Stimulated activated CD8-positive, alpha-beta memory T cell treated with anti-CD3 and anti-CD28 coated beads, Interleukin-15, amount 100 ng/mL, for 1 hour (primary cell): Measurements from ENCODE around the gene SMARCAL1.
"Not testable (repeated sequence)": the region's sequence is repeated elsewhere in the genome, so short reads cannot be mapped to it uniquely, and the experiment has no call there.

ENCODE experiments used
- DNase-seq: peaks from one replicate; pipeline ENCODE4 v3.0.0-alpha.2; 2020; ENCODE audit warnings: low read depth

The SMARCAL1 gene

DNA sequence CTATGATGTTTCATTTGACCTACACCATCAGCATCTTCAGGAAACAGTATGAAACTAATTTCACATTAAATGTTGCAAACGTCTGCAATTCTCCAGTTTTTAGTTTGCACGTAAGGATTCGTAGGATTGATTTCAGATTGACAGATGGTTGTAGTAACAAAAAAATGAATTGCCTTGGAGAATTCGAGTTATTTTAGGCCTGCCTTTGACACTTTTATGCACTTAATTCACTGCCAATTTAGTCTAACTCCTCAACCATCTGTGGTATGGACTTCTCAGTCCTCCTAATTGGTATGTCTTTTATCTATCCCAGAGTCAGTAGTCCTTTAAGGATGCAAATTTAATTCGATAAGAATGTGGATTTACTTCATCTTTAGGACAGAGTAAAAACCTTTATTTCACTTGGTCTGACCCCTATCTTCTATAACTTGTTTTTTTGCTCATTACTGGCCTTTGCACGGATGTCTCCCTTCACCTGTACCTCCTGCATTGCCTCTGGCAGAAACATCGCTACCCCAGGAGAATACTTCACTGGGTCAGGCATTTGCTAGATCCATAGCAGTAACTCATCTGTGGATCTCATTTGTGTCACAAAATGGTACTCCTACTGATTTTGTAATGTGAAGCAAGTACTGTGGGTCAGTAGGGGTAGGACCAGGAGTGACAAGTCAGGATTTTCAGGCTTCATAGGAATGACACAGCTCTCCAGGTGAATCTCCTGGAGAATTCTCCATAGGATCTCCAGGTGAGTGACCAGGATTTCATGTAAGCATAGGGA is 90.3 kb downstream of the SMARCAL1 start:
- no peak for DNase-seq

DNA sequence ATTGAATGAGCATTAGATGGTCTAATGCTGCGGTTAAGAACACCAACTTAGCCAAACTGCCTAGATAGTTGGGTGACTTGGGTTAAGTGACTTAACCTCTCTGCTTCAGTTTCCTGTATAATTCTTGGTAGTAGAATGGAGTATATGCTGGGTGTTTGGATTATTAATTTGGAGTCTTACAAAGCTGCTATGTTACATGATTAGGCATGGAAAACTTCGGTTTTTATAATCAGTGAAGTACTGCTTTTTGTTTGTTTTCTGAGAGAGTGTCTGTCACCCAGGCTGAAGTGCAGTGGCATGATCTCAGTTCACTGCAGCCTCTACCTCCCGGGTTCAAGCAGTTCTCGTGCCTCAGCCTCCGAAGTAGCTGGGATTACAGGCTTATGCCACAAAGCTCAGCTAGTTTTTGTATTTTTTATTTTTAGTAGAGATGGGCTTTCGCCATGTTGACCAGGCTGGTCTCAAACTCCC is 90.9 kb downstream of the SMARCAL1 start:
- no peak for DNase-seq

DNA sequence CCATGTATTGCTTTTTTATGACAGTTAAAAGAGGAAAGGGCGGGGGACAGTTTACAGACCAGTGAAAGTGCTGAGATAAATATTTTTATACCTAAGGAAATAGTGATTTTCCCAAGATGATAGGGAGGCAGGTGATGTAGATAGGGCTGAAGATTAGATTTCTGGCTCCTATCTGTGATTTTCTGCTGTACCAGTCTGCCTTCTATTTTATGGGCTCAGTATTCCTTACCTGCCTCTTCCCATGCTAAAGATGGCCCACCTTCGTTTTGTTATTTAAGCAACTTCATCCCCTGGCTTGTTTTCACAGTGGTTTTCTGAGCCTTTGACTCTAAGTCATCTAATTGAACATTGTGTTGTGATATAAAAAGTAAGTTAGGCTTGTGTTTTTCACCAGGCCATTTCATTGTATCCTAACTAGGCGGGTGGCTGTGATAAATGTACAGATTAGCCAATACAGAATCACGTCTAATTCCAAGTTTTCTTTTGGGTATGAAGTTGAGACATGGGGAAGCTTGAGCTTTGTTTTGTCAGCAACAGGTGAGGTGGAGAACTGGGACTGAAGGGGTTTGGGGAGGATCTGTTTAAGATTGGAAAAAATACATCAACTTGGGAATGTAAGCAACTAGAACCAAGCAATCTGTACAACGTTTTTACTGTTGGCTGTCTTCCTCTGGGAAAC is 91.6 kb downstream of the SMARCAL1 start:
- DNase-seq: no peak

DNA sequence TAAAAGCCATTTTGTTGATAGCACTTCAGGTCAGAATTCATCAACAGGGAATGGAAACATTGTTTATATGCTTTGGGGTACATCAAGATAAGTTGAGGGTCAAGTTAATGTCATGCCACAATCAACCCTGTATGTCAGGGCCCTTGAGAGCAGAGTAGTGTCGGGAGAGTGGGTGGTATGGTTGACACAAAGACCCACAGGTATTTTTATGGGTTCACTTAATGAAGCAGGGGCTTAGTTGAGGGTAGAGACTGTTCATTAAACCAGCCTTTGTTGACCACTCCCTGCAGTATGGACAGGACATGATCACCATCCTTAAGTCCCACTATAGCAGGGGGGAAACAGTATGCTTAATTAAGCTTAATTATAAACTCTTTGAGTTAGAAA is 92.1 kb downstream of the SMARCAL1 start:
- no peak for DNase-seq

DNA sequence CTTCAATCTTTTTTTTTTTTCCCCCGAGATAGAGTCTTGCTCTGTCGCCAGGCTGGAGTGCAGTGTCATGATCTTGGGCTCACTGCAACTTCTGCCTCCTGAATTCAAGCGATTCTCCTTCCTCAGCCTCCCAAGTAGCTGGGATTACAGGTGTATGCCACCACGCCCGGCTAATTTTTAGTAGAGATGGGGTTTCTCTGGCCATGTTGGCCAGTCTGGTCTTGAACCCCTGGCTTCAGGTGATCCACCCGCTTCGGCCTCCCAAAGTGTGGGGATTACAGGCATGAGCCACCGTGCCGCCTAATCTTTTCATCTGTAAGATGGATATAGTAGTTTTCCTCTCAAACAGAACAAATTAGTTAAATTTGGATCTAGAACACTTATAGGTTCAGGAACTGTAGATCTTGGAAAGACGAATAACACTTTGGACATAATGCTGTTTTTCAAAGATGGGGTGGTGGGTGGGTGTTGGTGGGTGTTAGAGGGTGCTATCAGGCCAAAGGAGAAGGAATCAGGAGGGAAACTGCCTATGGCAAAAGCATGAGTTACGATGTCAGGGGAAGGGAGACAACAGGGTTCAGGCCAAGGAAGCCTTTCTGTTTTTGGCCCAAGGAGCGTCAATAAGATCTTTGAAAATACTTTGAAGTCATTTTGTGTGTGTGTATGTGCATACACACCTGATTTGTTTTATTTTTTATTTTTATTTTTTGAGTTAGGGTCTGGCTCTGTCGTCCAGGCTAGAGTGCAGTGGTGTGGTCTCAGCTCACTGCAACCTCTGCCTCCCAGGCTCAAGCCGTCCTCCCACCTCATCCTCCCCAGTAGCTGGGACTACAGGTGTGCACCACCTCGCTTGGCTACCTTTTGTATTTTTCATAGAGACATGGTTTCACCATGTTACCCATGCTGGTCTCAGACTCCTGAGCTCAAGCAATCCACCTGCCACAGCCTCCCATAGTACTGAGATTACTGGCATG is 93.1 kb downstream of the SMARCAL1 start:
- DNase-seq: no peak

DNA sequence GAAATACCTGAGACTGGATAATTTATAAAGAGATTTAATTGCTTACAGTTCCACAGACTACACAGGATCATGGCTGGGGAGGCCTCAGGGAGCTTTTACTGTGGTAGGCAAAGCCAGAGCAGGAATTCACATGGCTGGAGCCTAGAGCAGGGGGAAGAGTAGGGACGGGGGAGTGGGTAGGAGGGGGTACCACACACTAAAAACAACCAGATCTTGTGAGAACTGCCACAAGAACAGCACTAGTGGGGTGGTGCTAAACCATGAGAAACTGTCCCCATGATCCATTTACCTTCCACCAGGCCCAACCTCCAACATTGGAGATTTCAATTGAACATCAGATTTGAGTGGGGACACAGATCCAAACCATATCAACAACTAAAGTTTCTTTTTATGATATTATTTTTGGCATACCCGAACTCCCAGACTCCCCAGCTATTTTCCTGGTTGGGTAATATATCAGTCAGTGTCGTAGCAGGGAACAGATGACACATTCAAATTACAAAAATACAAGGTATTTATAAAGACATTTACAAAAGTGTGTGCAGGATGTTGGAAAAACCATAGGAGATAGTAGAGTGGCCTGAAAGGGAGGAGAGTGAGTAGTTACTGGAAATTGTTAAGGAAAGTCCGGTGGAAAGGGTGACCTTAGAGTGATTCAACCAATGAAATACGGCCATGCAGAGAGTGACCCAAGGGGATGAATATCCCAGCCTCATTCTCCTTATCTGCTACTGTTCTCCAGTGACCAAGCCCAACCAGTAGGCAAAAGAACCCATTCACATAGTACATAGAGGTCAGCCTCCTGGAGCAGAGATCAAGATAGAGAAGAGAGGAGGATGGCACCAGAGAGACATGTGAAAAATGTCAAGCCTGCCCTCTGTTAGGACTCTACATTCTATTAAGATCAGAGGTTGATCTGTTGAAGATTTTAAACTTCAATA is 95.2 kb downstream of the SMARCAL1 start:
- DNase-seq: no peak

DNA sequence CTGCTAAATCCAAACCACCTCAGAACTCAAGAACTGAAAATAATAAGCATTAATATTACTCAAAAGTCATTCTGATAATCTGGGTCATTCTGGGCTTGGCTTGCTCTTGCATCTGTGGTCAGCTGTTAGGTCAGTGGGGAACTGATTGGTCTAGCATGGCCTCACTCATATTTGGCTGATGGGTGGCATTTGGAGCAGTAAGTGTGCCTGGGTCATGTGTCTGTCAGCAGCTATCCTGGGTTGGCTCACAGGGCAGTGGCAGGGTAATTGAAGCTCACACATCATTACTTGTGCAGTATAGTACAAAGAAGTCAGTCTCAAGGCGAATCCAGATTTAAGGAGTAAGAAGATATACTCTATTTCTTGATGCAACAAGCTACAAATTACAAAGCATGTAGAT is 95.9 kb downstream of the SMARCAL1 start:
- no peak for DNase-seq

DNA sequence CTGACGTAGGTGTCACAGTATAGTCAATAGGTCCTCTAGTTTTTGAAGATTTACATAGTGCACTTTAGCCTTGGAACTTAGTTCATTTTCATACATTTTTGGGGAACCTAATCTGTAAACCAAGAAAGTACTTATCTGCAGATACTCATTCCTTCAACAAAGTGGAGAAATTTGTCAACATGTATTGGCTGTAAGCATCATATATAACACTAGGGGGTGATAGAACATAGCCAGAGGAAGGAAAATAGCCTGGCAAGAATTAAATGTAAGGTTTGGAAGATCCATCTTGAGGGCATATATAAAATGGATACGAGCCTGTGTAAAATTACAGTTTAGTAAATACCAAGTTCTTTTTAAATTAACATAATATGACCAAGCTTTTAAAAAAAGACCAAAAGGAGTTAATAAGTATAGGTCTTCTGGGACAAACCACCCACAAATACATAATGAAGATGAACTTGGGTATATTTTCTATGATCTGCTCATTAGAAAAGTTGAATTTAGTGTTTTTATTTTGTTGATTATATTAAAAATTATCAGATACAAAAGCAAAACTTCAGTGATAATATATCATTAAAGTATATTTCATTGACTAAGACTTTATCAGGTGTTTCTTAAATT is 104.6 kb downstream of the SMARCAL1 start:
- no peak for DNase-seq

DNA sequence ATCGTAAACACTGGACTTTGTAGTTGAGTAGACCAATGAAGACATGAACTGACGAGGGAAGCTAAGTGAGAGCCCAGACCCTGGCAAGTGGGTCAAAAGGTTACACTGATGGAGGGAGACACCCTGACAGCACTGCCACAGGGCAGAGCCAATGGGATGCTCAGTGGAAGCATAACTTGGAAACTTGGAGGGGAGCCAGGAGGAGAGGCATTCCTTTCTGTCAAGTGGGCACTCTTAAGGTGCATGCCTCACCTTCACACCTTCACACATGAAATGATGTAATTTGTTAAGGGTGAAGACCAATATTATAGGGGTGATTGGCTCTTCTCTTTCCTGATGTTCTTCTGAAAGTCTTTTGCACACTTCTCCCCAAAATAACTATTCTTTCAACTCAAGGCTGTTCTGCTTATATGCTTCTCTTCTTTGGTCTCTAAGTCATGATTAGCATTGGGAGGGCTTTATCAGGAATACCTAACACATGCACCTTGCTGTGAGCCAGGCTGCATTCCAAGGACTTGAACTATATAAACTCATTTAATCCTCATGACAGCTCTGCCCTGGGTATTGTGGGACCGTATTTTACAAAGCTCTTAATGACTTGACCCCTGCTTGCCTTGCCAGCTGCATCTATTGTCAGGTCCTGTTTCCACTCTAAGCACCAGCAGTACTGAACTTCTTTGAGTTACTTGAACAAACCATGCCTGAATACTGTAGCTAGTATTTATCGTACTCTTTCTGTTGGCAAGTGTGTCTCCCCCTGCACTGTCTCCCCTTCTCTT is 105.4 kb downstream of the SMARCAL1 start:
- no peak for DNase-seq

DNA sequence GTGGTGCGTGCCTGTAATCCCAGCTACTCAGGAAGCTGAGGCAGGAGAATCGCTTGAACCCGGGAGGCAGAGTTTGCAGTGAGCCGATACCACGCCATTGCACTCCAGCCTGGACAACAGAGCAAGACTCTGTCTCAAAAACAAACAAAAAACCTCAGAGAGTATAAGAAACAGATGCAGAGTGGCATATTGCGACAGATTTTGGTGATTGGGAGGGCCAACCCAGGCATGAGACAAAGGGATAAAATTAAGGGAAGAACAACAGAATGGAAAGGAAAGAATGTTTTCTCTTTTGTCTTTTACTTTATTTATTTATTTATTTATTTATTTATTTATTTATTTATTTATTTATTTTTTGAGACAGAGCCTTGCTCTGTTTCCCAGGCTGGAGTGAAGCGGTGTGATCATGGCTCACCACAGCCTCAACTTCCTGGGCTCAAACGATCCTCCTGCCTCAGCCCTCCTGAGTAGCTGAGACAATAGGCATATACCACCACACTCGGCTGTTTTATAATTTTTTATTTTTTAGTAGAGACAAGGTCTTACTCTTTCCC is 106.4 kb downstream of the SMARCAL1 start:
- not testable (repeated sequence) for DNase-seq

DNA sequence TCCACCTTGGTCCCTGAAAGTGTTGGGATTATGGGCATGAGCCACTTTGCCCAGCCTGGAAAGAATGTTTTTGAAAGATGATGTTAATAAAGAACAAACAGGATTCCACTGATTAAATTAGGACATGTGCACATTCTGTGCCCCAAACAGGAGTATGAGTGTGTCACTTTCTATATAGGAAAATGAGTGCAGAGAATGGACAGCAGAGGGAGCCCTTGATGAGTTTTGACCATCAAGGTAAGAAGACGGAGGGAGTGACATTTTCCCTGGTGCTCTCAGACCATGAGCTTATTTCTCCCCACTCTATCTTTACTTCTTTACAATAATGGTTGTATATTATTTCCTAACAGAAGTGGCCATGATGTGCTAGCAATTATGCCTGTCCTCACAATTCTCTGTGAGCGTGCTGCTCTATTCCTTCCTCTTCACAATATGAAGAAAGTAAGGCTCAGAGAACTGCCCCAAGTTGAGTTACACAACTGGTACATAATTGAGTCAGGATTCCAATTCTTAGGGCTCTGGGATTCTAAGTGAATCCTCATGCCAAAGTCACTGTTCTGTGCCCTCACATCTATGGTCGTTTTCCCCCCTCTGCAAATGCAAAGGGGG is 107.0 kb downstream of the SMARCAL1 start:
- no peak for DNase-seq

DNA sequence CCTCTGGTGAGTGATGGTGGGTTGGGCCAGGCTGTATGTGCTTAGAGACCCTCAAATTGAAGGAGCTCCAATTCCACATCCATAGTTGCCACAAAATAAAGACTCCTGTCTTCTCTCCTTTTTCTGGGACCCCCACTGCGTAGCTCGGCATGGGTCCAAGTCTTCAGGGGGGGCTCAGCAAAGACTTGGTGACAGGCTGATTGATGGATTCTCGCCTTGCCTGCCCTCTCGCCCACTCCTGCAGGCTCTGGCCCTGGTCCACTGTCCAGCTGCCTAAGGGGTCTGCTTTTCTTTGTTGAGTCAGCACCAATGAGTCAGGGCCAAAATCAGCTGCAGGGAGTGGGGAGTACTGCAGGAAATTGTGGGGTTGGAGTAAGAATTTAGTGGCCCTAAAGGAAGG is 107.8 kb downstream of the SMARCAL1 start:
- no peak for DNase-seq

DNA sequence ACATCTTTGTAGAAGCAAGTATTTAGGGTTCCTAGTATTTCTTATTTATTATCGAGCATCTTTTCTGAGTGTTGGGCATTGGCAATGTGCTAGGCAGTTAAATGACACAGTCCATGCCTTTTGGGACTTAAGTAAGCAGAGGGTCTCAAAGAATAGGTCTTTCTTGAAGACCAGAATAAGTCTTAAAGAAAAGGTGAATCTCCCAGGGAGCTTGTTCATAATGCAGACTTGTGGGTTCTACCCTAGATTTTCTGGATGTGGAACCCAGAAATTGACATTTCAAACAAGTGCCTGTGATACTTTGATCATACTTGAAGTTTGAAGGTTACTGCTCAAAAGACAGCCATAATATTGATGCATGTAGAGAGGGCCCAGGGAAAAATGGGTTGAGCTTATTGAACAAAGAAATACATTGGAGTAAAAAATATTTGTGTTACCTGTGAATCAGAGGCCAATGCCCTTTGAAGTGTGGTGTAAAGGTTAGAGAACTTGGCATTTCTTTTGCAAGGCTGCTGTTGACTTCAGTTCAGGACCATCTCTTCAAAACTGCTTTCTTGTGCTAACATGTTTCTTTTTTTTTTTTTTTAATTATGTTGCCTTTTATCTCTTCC is 110.7 kb downstream of the SMARCAL1 start:
- no peak for DNase-seq

DNA sequence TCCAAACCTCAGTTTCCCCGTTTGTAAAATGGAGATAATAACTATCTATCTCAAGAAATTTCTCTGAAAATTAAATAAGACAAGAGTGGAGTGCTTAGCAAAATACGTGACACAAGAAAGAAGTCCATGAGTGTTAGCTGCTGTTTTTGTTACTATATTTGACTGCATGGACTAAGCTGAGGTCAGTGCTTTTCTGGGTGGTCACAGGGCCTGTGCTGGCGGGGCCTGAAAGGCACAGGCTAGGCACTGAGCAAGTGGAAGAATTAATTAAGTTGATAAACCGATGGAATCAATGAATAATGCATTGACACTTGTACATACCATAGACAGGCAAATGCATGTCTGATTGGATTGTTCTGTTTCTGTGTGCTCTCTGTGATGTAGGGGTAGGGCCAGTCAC is 113.7 kb downstream of the SMARCAL1 start:
- DNase-seq: no peak

DNA sequence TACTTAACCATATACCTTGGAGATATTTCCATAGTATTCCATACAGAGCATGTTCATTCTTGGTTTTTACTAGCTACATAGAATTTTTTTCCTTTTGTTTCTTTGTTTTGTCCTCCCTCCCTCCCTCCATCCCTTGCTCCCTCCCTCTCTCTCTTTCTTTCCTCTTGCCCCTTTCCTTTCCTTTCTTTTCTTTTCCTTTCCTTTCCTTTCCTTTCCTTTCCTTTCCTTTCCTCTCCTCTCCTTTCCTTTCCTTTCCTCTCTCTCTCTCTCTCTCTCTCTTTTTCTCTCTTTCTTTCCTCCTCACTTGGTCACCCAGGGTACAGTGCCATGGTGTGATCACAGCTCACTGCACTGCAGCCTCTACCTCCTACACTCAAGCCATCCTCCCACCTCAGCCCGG is 114.7 kb downstream of the SMARCAL1 start:
- DNase-seq: no peak

DNA sequence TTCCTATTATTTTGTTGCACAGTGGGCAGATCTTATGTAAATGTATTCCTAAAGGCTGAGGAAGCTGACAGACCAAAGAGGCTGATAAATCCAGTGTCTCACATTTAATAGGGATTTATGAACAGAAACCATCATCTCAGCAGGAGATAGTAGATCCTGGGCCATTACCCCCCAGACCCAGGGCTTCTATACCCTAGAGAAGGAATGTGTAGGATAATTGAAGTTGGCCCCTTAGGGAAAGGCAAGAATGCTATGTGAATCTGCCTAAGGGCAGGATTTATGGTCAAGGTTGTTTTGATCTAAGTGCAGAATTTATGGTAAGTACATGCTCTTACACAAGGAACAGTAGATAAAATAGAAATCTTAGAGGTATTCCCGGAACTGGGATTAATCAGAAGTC is 115.3 kb downstream of the SMARCAL1 start:
- no peak for DNase-seq

DNA sequence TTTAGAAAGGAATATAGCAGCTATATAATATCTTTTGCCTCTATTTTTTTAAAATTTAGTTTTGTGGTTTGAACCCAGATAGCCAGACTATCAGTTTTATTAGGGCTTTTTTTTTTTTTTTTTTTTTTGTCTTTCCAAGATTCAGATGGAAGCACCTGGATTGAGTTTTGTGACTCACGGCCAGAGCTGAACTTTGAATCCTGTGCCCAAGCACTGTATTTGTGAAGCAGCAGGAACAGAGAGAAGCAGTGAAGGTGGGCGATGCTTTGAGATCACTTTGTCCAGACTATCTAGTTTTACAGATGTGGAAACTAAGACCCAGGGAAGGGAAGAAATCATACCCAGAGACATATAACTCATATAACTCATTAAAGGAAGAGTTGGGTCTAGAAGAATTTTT is 120.3 kb downstream of the SMARCAL1 start:
- no peak for DNase-seq
